ENCODE measurements around the gene RAB40B.
"Not testable (repeated sequence)": the region's sequence is repeated elsewhere in the genome, so short reads cannot be mapped to it uniquely, and the experiment has no call there.

Gene RAB40B

GRCh38 chr17:82659886-82660285 is 38.6 kb downstream of the RAB40B start:
- DNase-seq (ENCODE audit: low read depth) = no peak
- TF ChIP-seq CTCF (IDR thresholded peaks at IDR 0.05; ENCODE audit: low read length, missing control alignments) = no peak
- no peak overlapping the region for H3K4me3 ChIP-seq (replicated peaks; ENCODE audit: low read depth, low read length)

- no peak for TF ChIP-seq CTCF (IDR thresholded peaks at IDR 0.05; ENCODE audit: low read length, missing control alignments)
- no peak overlapping the region for H3K4me3 ChIP-seq (replicated peaks; ENCODE audit: low read depth, low read length)
- no peak for DNase-seq (ENCODE audit: low read depth)
These were observed 39.6 kb downstream of the RAB40B start for GRCh38 chr17:82658796-82659452.

GRCh38 chr17:82658331-82658730 is 40.2 kb downstream of the RAB40B start:
- DNase-seq (ENCODE audit: low read depth) = no peak
- no peak overlapping the region for H3K4me3 ChIP-seq (replicated peaks; ENCODE audit: low read depth, low read length)
- no peak for TF ChIP-seq CTCF (IDR thresholded peaks at IDR 0.05; ENCODE audit: low read length, missing control alignments)

GRCh38 chr17:82657926-82658325 is 40.6 kb downstream of the RAB40B start:
- H3K4me3 ChIP-seq (replicated peaks; ENCODE audit: low read depth, low read length) = no peak overlapping the region
- no peak for TF ChIP-seq CTCF (IDR thresholded peaks at IDR 0.05; ENCODE audit: low read length, missing control alignments)
- DNase-seq (ENCODE audit: low read depth) = no peak

- no peak overlapping the region for H3K4me3 ChIP-seq (replicated peaks; ENCODE audit: low read depth, low read length)
- no peak for DNase-seq (ENCODE audit: low read depth)
- no peak for TF ChIP-seq CTCF (IDR thresholded peaks at IDR 0.05; ENCODE audit: low read length, missing control alignments)
These were observed 42.2 kb downstream of the RAB40B start for GRCh38 chr17:82656266-82656665.

- DNase-seq (ENCODE audit: low read depth) = no peak
- no peak overlapping the region for H3K4me3 ChIP-seq (replicated peaks; ENCODE audit: low read depth, low read length)
- TF ChIP-seq CTCF (IDR thresholded peaks at IDR 0.05; ENCODE audit: low read length, missing control alignments) = no peak
These were observed 43.0 kb downstream of the RAB40B start for GRCh38 chr17:82655523-82655922.

- H3K4me3 ChIP-seq (replicated peaks; ENCODE audit: low read depth, low read length) = no peak overlapping the region
- peak; percentile 32 for DNase-seq (ENCODE audit: low read depth)
- TF ChIP-seq CTCF (IDR thresholded peaks at IDR 0.05; ENCODE audit: low read length, missing control alignments) = no peak
These were observed 43.4 kb downstream of the RAB40B start for GRCh38 chr17:82655038-82655479.

GRCh38 chr17:82654611-82655010 is 43.9 kb downstream of the RAB40B start:
- H3K4me3 ChIP-seq (replicated peaks; ENCODE audit: low read depth, low read length); DNase-seq (ENCODE audit: low read depth): not testable (repeated sequence)
